ENCODE results near the gene MAGEB3.

DNA sequence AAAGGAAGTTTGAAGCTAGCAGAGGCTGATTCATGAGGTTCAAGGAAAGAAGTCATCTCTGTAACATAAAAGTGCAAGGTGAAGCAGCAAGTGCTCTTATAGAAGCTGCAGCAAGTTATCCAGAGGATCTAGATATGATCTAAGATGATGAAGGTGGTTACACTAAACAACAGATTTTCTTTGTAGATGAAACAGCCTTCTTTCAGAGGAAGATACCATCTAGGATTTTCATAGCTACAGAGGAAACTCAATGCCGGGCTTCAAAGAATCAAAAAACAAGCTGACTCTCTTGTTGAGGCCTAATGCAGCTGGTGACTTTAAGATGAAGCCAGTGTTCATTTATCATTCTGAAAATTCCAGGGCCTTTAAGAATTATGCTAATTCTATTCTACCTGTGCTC lies 50.0 kb downstream of the MAGEB3 start:
- TF ChIP-seq, protein P1, sequence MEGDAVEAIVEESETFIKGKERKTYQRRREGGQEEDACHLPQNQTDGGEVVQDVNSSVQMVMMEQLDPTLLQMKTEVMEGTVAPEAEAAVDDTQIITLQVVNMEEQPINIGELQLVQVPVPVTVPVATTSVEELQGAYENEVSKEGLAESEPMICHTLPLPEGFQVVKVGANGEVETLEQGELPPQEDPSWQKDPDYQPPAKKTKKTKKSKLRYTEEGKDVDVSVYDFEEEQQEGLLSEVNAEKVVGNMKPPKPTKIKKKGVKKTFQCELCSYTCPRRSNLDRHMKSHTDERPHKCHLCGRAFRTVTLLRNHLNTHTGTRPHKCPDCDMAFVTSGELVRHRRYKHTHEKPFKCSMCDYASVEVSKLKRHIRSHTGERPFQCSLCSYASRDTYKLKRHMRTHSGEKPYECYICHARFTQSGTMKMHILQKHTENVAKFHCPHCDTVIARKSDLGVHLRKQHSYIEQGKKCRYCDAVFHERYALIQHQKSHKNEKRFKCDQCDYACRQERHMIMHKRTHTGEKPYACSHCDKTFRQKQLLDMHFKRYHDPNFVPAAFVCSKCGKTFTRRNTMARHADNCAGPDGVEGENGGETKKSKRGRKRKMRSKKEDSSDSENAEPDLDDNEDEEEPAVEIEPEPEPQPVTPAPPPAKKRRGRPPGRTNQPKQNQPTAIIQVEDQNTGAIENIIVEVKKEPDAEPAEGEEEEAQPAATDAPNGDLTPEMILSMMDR (IDR thresholded peaks at IDR 0.05; ENCODE audit: insufficient read depth, low read depth, low read length) = no peak
- TF ChIP-seq EZH2 (IDR thresholded peaks at IDR 0.05; ENCODE audit: insufficient read depth, low read length) = no peak
